ENCODE results near the gene SSUH2. TPM values are rescaled to one million over a fixed set of nuclear protein-coding genes. Genes with fewer than 3 reads are reported as not detected.
"Not testable (repeated sequence)": the region's sequence is repeated elsewhere in the genome, so short reads cannot be mapped to it uniquely, and the experiment has no call there.

The SSUH2 gene
- under 1 TPM; 0.49 to 0.78 TPM for total RNA-seq
- polyA plus RNA-seq = 10 to 100 TPM in 1 of 2 donors, under 1 TPM in 1; 0.15 to 15.7 TPM
- long read RNA-seq, donor 1, partial matches to known transcripts = 0 of 4 reads
- long read RNA-seq, donor 1, other reads (novel, unspliced or antisense) = 1 of 4 reads
- long read RNA-seq, donor 2, partial matches to known transcripts = 0 of 2 reads
- long read RNA-seq, donor 2, other reads (novel, unspliced or antisense) = 2 of 2 reads

- 89% methylated on average over 8 of the region's 8 CpGs for WGBS, 2 donors
- Histone ChIP-seq H3K27ac (ENCODE audit: low read depth in 1 of 2, low read length in 2 of 2) (no peak within 1 kb of the TSS), H3K27me3 (ENCODE audit: control insufficient read depth in 1 of 2, insufficient read depth in 2 of 2, low read length in 1 of 2) (no peaks in the 10 kb centered on the region), H3K4me1 (ENCODE audit: control insufficient read depth in 1 of 2, insufficient read depth in 2 of 2, low read length in 2 of 2) (no peaks in the 10 kb centered on the region), H3K36me3 (ENCODE audit: control insufficient read depth in 1 of 2, insufficient read depth in 2 of 2, low read length in 1 of 2) (no peaks in the 10 kb centered on the region), H3K4me3 (ENCODE audit: low read length in 2 of 2) (no peak within 1 kb of the TSS), H3K9me3 (ENCODE audit: control insufficient read depth, low read length) (no peaks in the 10 kb centered on the region)
- intact Hi-C loops (cut with DNase I) = no loop called here
- no peak for DNase-seq
- ATAC-seq (ENCODE audit: low FRiP score) = no peak
Observed at GRCh38 chr3:8644748-8645390, at the start of gene SSUH2. SSUH2 (minus strand) TSS chr3:8644798; CDS start chr3:8644758, 40 bp downstream.

- intact Hi-C loops (cut with DNase I); H3K27ac ChIP-seq (ENCODE audit: low read depth in 1 of 2, low read length in 2 of 2); H3K4me1 ChIP-seq (ENCODE audit: control insufficient read depth in 1 of 2, insufficient read depth in 2 of 2, low read length in 2 of 2); H3K27me3 ChIP-seq (ENCODE audit: control insufficient read depth in 1 of 2, insufficient read depth in 2 of 2, low read length in 1 of 2); ATAC-seq (ENCODE audit: low FRiP score); DNase-seq; H3K4me3 ChIP-seq (ENCODE audit: low read length in 2 of 2); H3K36me3 ChIP-seq (ENCODE audit: control insufficient read depth in 1 of 2, insufficient read depth in 2 of 2, low read length in 1 of 2); H3K9me3 ChIP-seq (ENCODE audit: control insufficient read depth, low read length): not testable (repeated sequence)
- WGBS, 2 donors = 95 to 97% methylated on average over 9 of the region's 9 CpGs
Observed at GRCh38 chr3:8691295-8691694, 46.7 kb upstream of the SSUH2 start.

GRCh38 chr3:8684992-8685391 is 40.4 kb upstream of the SSUH2 start:
- H3K27me3 ChIP-seq (ENCODE audit: control insufficient read depth in 1 of 2, insufficient read depth in 2 of 2, low read length in 1 of 2); intact Hi-C loops (cut with DNase I); H3K9me3 ChIP-seq (ENCODE audit: control insufficient read depth, low read length); DNase-seq; H3K27ac ChIP-seq (ENCODE audit: low read depth in 1 of 2, low read length in 2 of 2); ATAC-seq (ENCODE audit: low FRiP score); H3K4me3 ChIP-seq (ENCODE audit: low read length in 2 of 2); H3K4me1 ChIP-seq (ENCODE audit: control insufficient read depth in 1 of 2, insufficient read depth in 2 of 2, low read length in 2 of 2); H3K36me3 ChIP-seq (ENCODE audit: control insufficient read depth in 1 of 2, insufficient read depth in 2 of 2, low read length in 1 of 2): not testable (repeated sequence)
- 89 to 91% methylated on average over 6 of the region's 6 CpGs for WGBS, 2 donors

- H3K27me3 ChIP-seq (ENCODE audit: control insufficient read depth in 1 of 2, insufficient read depth in 2 of 2, low read length in 1 of 2); H3K36me3 ChIP-seq (ENCODE audit: control insufficient read depth in 1 of 2, insufficient read depth in 2 of 2, low read length in 1 of 2); H3K9me3 ChIP-seq (ENCODE audit: control insufficient read depth, low read length); ATAC-seq (ENCODE audit: low FRiP score); intact Hi-C loops (cut with DNase I); H3K27ac ChIP-seq (ENCODE audit: low read depth in 1 of 2, low read length in 2 of 2); H3K4me1 ChIP-seq (ENCODE audit: control insufficient read depth in 1 of 2, insufficient read depth in 2 of 2, low read length in 2 of 2); H3K4me3 ChIP-seq (ENCODE audit: low read length in 2 of 2); DNase-seq: not testable (repeated sequence)
- 81 to 82% methylated on average over 19 of the region's 19 CpGs for WGBS, 2 donors
Observed at GRCh38 chr3:8682850-8683574, 38.4 kb upstream of the SSUH2 start.

- WGBS, 2 donors = 71 to 75% methylated on average over 9 of the region's 9 CpGs
- intact Hi-C loops (cut with DNase I); H3K9me3 ChIP-seq (ENCODE audit: control insufficient read depth, low read length); H3K36me3 ChIP-seq (ENCODE audit: control insufficient read depth in 1 of 2, insufficient read depth in 2 of 2, low read length in 1 of 2); DNase-seq; H3K27me3 ChIP-seq (ENCODE audit: control insufficient read depth in 1 of 2, insufficient read depth in 2 of 2, low read length in 1 of 2); ATAC-seq (ENCODE audit: low FRiP score); H3K4me3 ChIP-seq (ENCODE audit: low read length in 2 of 2); H3K27ac ChIP-seq (ENCODE audit: low read depth in 1 of 2, low read length in 2 of 2); H3K4me1 ChIP-seq (ENCODE audit: control insufficient read depth in 1 of 2, insufficient read depth in 2 of 2, low read length in 2 of 2): not testable (repeated sequence)
Observed at GRCh38 chr3:8681881-8682538, 37.4 kb upstream of the SSUH2 start.

GRCh38 chr3:8681349-8681748 is 36.8 kb upstream of the SSUH2 start:
- H3K4me1 ChIP-seq (ENCODE audit: control insufficient read depth in 1 of 2, insufficient read depth in 2 of 2, low read length in 2 of 2) = no peaks in the 10 kb centered on the region
- H3K4me3 ChIP-seq (ENCODE audit: low read length in 2 of 2) = no peak overlapping the region
- DNase-seq (no peak), ATAC-seq (ENCODE audit: low FRiP score) (no peak)
- no peaks in the 10 kb centered on the region for H3K9me3 ChIP-seq (ENCODE audit: control insufficient read depth, low read length)
- no peak overlapping the region for H3K27ac ChIP-seq (ENCODE audit: low read depth in 1 of 2, low read length in 2 of 2)
- intact Hi-C loops (cut with DNase I) = no loop called here
- no peaks in the 10 kb centered on the region for H3K36me3 ChIP-seq (ENCODE audit: control insufficient read depth in 1 of 2, insufficient read depth in 2 of 2, low read length in 1 of 2)
- 83 to 87% methylated on average over 18 to 22 of the region's 22 CpGs for WGBS, 2 donors
- no peaks in the 10 kb centered on the region for H3K27me3 ChIP-seq (ENCODE audit: control insufficient read depth in 1 of 2, insufficient read depth in 2 of 2, low read length in 1 of 2)

GRCh38 chr3:8679817-8680553 is 35.4 kb upstream of the SSUH2 start:
- H3K27me3 ChIP-seq (ENCODE audit: control insufficient read depth in 1 of 2, insufficient read depth in 2 of 2, low read length in 1 of 2); intact Hi-C loops (cut with DNase I); DNase-seq; H3K4me3 ChIP-seq (ENCODE audit: low read length in 2 of 2); H3K36me3 ChIP-seq (ENCODE audit: control insufficient read depth in 1 of 2, insufficient read depth in 2 of 2, low read length in 1 of 2); H3K9me3 ChIP-seq (ENCODE audit: control insufficient read depth, low read length); H3K27ac ChIP-seq (ENCODE audit: low read depth in 1 of 2, low read length in 2 of 2); H3K4me1 ChIP-seq (ENCODE audit: control insufficient read depth in 1 of 2, insufficient read depth in 2 of 2, low read length in 2 of 2); ATAC-seq (ENCODE audit: low FRiP score): not testable (repeated sequence)
- WGBS, 2 donors = 68 to 76% methylated on average over 13 of the region's 13 CpGs

- WGBS, 2 donors = 29 to 42% methylated on average over 3 to 18 of the region's 19 CpGs
- Histone ChIP-seq H3K4me1 (ENCODE audit: control insufficient read depth in 1 of 2, insufficient read depth in 2 of 2, low read length in 2 of 2) (no peaks in the 10 kb centered on the region), H3K36me3 (ENCODE audit: control insufficient read depth in 1 of 2, insufficient read depth in 2 of 2, low read length in 1 of 2) (no peaks in the 10 kb centered on the region), H3K9me3 (ENCODE audit: control insufficient read depth, low read length) (no peaks in the 10 kb centered on the region), H3K27me3 (ENCODE audit: control insufficient read depth in 1 of 2, insufficient read depth in 2 of 2, low read length in 1 of 2) (no peaks in the 10 kb centered on the region), H3K4me3 (ENCODE audit: low read length in 2 of 2) (no peak overlapping the region), H3K27ac (ENCODE audit: low read depth in 1 of 2, low read length in 2 of 2) (no peak overlapping the region)
- intact Hi-C loops (cut with DNase I) = no loop called here
- DNase-seq (no peak), ATAC-seq (ENCODE audit: low FRiP score) (no peak)
Observed at GRCh38 chr3:8678751-8679150, 34.2 kb upstream of the SSUH2 start.
